HG02678 (cell line): ENCODE measurements around the gene ZMYM4.
"Not testable (repeated sequence)": the region's sequence is repeated elsewhere in the genome, so short reads cannot be mapped to it uniquely, and the experiment has no call there.

Experiments used
- ATAC-seq: cut with Tn5 transposase; IDR thresholded peaks from one replicate; pipeline ENCODE4 v1.9.1; 2021; ENCODE audit warnings: mild to moderate bottlenecking, moderate library complexity; ENCODE audit not compliant: unreplicated experiment

The ZMYM4 gene

GRCh38 chr1:35451125-35451528 is 182.6 kb downstream of the ZMYM4 start:
- ATAC-seq: peak; percentile 57

DNA sequence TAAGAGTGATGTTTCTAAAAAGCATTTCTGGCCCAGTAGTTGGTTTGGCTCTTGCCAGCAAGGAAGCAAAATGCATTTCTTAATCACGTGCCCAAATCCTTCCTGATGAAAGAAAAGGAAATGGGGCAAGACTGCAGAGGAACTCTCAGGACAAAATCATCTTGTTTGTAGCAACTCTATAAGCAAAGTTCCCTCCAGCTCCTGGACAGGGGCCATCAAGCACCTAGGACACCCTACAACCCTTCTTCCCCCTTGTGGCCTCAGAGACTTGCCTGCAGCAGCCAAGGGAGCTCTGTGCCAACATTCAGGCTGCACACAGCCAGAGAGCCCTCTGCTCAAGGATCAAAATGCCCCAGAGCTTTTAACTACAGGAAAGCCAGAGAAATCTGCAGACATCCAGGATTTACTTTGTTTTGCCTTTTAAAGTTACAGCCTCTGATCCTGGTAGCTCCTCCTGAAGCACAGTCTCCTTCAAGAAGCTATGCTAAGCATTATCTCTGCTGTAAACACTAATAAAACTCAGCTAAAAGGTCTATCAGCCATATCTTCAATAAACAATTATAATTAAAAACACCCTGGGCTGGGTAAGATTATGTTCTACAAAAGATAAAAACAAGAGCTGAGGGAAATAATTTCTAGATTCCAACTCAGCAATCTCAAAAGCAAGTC is 183.7 kb downstream of the ZMYM4 start:
- no peak for ATAC-seq

DNA sequence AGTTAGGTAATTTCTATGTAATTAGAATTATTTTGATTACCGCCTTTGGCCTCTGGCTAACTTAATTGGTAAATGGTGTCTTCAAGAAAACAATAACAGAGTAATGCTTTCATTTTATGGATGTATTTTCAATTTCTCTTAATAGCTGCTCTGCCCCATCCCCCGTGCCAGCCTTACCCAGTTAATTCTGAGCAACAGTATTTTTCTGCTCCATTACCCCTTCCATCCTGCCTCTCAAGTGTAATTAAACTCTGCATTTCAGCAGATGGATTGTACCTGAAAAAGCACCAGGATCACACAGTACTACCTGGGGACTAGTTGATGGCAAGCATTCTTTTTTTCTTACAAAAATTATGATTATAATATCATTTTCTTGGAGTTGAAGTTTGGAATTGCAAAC is 184.5 kb downstream of the ZMYM4 start:
- no peak for ATAC-seq

DNA sequence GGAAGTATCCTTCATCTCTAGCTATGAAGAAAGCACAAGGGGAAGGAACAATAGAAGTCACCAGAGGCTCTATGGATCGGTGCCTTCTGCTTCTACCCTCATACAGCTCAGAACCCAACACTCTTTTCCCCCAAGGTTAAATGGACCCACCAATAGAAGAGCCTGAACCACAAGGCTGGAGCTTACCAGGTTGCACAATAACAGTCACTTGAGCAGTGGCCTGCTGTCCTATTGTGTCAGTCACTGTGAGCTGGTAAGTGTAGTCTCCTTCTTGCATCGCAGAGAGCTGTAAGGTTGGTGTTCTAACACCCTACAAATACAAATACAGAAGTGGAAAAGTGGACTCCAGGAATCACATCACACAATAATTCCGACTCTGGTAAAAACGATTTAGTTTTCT is 185.7 kb downstream of the ZMYM4 start:
- ATAC-seq: no peak

DNA sequence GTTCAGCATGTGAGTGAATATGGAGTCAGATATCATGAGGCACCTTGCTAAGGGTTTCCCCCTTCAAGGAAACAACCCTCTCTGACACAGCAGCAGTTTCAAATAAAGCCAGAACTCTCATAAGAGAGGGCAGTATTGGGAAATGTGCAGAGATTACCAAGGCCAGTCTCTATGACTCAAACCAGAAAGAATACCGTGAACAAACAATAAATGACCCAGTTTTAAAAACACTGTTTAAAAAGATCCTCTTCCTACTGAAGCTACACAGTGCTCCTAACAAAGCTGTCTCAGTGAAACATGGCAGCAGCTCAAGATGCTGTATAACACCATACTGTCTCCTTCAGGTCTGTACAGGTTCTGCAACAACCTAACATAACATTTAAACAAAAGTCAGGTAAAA is 186.1 kb downstream of the ZMYM4 start:
- no peak for ATAC-seq

DNA sequence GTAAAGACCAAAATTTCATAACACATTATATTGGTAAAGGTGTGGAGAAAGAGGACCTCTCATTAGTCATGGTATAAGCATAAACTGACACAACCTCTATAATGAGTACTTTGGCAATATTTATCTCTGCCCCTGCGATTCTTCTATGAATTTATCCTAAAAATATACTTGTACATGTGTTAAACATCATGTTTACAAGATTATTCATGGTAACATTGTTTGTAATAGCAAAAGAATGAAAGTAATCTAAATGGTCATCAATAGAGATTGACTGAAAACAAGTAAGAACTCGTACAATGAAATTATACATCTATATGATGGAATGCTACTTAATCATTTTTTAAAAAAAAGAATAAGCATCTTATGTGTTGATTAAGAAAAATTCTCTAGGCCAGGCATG is 192.3 kb downstream of the ZMYM4 start:
- no peak for ATAC-seq

DNA sequence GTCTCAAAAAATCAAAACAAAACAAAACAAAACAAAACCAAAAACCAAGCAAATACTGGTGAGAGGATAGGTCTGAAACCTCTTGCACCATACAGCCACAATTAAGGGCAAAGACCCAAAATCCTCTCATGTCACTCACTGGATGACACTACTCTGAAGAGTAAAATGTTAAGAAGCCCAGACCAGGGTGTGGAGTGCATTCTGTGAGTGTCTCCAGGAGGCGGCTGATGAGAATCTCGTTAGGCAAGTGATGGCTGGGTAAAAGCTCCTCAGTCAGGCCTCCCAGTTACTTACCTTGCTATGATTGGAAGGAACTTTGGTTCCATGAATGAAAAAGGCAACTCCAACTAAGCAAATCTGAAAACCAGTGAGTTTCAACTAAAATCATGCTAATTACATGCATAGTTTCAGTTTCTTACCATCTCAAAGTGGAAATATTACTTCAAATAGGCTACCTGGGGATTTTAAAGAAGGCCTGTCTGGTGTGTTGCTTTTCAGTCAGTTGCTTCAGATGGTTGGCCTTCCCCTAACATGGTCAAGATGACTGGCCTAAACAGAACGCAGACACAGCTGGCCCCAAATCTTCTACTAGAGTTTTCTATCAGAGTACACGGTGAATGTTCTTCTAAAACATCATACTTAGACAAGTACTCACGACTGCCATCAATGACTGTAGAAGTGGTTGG is 193.6 kb downstream of the ZMYM4 start:
- ATAC-seq: no peak

DNA sequence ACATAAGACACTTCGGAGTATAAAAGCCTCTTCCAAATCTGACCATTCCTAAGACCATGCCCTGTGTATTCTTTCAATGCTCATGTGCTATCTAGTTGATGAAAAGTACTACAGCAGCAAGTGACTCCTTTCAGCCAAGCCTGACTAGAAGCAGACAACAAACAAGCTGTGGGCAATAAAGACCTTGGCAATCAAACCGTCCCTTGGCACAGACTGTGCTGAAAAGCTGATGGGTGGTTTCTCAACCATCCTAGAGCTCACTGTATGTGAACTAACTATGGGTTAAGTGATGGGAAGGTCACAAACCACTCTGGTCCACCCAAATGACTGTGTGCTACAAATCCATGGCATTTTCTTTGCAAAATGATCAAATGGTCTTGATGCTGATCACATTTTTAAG is 194.7 kb downstream of the ZMYM4 start:
- ATAC-seq: no peak

GRCh38 chr1:35463749-35464148 is 195.2 kb downstream of the ZMYM4 start:
- ATAC-seq: not testable (repeated sequence)

DNA sequence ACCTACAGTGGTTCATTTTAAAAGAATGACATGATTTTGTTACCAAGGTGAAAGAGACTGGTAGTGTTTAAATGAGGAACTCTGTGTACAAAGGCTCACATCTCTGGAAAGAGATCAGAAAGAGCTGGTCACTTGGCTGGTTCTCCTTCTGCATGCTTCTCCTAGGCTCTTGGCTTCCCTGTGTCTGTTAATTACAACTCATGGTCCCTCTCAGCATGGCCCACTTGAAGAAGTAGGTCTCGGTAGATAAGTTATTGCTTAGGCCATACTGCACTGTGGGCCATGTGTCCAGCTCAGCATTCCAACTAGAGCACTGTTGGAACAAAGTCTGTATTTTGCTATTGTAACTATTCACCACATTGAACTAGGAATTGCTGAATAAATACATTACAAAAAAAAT is 197.6 kb downstream of the ZMYM4 start:
- ATAC-seq: no peak

GRCh38 chr1:35470977-35471613 is 202.6 kb downstream of the ZMYM4 start:
- no peak for ATAC-seq
